GM18861 (cell line): ENCODE data around the gene PRKG1.

ENCODE experiments used
- ATAC-seq: cut with Tn5 transposase; IDR thresholded peaks from one replicate; pipeline ENCODE4 v1.9.1; 2021; ENCODE audit not compliant: unreplicated experiment

The PRKG1 gene

DNA sequence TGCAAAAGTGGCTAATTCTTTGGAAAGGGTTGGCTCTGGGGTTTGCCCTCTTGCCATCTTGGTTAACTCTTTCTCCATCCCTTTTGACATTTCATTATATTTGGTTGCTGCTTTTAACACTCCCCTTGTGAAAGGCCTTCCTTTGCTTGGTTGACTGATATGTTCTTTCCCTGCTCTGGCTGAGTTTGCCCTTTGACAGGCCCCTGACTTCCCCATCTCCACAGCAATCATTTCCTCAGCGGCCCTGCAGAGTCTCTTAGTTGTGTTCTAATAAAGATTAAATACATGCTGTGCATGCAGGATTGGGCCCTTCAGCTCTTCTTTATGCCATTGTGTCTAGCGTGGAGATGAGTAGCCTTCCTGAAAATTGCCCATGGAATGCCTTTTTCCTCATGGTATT lies 709.7 kb downstream of the PRKG1 start:
- no peak for ATAC-seq

DNA sequence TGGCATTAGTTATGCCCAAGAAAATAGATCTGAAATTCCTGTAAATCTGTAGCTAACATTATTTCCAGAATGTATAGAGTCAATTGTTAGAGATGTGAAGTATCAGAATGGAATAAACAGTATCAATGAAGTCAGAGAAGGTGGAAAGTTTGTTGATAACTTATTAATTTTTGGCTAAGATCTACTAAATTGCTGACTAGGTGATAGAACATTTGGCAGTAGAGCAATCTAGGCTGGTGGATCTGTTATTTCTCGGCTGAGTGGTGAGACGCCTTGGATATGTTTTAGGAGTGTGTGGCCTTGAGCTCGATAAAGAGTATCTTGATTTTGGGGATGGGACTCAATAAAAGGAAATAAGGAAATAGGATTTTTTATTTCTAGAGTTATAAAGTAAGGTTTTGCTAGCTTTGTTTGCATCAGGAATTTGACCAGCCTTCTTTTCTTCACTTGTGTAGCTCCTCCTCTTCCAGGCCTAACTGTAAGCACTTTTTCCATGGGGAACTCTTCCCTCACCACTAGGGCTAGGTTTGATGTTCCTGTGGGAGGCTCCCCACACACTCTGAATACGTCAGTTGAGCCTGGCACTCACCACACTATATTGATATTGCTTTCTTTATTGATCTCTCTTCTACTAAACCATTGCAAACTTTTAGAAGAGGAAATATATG lies 711.9 kb downstream of the PRKG1 start:
- no peak for ATAC-seq

DNA sequence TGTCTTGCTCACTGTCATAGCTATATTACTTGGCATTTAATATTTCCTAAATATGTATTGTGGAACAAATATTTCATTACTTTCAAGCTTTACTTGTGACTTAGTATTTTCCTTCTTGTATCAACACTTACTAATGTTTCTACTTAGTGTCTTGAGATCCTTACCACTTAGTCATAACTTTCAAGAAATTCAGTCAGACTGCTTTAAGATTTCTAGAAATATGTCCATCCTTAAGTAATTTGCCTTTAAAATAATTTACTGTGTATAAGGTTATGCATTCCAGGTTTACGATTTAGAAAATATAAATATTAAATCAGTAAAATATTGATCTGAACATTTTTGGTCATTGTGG lies 712.4 kb downstream of the PRKG1 start:
- ATAC-seq, result no peak

DNA sequence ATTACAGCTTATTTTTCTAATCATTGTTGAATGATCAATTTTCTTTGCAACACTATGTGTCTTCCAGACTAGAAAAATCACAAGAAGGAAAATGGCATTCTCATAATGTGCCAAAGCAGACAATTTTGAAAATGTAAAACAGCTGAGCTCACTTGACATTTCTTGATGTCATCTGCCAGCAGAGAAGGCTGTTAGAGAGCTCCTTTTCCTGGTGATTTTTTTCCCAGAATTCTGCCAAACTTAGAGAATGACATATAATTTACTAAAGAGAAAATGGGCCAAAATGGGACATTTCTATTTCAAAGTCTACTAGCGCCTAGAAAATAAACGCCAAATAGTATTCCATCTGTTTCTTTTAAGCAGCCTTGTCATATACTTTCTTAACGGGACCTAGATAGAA lies 714.0 kb downstream of the PRKG1 start:
- no peak for ATAC-seq

DNA sequence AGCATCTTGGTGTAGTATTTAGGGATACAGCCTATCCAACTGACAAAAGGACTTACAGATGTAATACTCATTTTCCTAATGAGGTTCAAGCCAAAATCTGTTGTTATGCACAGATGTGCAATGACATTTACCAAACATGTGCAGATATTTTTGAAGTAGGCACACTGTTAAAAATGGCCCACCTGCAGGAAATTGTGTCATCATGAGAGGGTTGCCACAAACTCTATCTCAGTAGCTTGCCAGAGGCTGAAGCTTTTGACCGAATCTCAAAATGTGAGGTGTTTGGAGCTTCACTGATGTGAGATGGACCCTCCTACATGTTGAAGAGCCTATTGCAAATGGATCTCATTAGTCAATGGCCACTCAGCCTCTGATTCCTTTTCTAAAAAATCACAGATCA lies 714.8 kb downstream of the PRKG1 start:
- ATAC-seq, result no peak

DNA sequence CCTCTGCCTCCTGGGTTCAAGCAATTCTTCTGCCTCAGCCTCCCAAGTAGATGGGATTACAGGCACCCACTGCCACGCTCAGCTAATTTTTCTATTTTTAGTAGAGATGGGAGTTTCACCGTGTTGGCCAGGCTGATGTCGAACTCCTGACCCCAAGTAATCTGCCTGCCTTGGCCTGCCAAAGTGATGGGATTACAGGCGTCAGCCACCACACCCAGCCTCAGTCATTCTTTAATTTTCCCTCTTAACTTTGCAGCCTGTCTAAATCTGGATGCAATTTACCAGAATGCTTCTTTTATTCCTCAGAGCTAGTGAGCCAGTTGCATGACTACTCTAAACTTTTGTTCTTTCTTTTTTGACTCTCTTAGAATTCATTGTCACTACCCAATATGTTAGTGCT lies 715.6 kb downstream of the PRKG1 start:
- no peak for ATAC-seq

DNA sequence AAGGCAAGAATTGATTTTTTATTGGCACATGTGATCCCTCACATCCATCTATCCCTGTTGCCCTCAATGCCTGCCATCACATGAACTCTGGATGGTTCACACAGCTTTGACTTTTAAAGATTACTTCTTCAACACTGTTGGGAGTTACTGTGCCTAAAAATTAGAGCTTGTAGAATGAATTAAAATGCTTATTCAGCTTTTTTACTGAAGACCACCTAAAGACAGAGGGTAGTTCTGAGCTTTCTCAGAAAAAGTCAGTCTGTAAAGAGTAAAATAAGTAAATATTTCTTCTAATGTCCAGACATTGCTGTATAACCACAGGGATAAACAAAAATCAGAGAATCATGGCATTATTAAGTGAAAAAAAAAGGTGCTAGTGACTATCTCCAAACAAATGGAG lies 718.4 kb downstream of the PRKG1 start:
- ATAC-seq, result no peak

DNA sequence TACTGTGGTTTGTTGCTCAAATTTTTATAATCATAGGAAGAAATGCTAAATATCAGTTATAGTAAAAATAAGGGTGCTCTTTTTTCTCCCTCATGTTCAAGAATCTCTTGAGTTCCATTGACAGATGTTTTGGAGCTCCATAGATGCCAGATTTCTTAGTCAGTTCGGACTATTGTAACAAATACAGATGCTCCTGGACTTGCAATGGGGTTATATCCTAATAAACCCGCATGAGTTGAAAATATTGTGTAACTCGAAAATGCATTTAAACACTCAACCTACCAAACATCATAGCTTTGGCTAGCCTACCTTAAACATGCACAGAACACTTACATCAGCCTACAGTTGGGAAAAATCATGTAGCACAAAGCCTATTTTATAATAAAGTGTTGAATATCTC lies 725.8 kb downstream of the PRKG1 start:
- no peak for ATAC-seq

DNA sequence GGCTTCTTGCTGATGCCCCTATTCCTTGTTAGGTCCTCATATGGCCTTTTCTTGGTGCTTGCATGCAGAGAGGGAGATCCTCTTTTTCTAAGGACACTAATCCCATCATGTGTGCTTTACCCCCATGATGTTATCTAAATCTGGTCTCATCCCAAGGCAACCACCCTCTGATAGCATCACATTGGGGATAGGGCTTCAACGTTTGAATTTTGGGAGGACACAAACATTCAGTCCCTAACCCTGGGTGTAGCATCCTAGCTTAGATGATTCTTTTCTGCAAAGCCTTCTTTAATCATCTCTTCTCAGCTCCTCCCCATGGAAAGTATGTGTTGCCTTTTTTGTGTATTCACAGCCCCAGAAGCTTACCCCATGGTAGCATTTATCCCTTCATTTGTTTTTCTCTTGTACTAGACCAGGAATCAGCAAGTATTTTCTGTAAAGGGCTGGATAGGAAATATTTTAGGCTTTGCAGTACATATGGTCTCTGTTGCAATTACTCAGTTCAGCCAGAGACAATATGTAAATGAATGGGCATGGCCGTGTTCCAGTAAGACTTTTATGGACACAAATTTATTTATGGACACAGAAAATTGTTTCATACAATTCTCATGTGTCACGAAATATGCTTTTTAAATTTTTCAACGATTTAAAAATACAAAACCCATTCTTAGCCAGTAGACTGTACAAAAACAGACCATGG lies 726.6 kb downstream of the PRKG1 start:
- no peak for ATAC-seq

DNA sequence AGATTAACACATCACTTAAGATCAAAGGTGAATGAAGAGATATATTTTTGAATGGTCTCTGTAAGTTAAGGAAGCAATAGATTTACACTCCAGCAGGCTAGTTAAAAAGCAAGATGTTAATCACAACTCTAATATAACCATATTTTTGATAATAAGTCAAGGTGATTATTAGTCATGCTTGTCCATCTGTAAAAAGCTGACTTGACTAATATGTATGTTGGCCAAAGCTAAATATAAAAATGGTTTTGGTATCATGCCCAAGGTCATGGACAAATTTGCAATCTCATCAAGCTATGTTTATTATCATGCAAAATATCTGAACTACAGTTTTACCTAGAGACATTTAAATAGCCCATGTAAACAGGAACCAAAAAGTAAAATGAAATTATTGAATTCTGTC lies 727.7 kb downstream of the PRKG1 start:
- ATAC-seq, result no peak

DNA sequence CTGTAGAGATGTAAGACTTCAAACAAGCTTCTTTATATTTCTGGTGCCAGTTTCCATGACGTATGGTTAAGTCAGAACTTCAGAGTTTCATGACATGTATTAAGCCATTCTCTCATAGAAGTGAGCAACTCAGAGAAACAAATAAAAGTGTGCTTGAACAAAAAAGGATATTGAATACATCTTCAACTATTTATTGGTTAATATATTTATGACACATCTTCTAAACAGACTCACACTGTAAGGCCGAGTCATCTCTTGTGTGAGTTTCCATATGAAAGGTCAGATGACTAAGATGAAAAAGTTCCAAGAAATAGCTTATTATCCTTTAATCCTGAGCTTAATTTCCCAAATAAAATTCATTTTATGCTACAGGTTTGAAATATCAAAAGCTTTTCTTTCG lies 730.6 kb downstream of the PRKG1 start:
- ATAC-seq, result no peak

DNA sequence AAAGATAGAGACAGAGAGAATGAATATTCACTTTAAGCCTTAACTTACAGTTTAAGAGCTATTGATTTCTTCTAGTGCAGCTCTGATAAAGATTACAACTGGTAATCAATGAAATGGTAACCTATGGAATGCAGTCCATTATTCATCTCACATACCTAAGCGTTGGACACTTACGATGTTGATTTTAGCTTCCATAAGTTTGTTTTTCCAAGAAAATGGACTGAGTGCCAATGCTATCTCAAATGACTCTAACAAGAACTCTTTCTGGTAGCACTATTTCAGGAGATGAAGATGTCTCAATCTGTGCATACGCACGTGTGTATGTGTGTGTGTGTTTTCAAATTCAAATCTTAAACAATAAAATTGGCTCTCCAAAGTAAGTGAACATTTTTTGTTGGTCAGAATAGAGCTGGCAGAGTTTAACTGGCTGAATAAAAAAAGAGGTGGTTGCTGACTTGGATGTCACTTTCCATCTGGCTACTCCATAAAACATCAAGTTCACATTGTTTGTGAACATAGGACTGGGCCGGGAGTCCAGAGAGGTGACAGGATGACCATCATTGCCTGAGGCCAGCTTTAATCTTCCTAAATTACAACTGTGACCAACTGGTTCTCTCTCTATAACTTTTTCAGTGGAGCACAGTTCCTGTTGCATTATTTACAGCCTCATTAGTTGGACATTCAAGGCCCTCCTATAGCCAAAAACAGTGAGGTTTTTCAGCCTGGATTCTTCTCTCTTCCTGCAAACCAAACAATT lies 732.0 kb downstream of the PRKG1 start:
- no peak for ATAC-seq

DNA sequence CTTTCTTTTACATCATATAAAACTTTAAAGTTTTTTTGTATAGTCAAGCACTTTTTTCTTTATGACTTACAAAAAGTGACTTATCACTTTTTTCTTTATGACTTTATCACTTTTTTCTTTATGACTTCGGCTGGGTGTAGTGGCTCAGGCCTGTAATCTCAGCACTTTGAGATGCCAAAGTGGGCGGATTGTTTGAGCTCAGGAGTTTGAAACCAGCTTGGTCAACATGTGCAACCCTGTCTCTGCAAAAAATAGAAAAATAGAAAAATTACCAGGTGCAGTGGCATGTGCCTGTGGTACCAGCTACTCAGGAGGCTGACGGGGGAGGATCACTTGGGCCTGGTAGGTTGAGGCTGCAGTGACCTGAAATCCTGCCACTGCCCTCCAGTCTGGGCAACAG lies 733.9 kb downstream of the PRKG1 start:
- no peak for ATAC-seq

DNA sequence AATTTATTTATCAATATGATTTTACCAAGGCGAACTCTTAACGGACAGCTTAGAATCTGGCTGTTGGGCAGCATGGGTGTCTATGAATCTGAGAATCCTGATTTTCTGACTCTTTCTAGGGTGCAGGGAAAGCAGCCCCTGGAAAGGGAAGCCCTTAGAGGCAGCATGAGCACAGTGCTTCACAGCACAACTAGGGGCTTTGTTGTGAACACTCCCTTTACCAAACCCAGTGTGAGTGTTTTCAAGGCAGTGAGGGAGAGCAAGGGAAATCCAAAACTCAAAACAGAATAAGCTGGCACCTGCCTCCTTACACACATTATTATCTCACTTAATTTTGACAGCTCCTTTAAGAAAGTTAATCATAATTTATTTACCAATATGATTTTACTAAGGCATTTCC lies 741.4 kb downstream of the PRKG1 start:
- no peak for ATAC-seq

DNA sequence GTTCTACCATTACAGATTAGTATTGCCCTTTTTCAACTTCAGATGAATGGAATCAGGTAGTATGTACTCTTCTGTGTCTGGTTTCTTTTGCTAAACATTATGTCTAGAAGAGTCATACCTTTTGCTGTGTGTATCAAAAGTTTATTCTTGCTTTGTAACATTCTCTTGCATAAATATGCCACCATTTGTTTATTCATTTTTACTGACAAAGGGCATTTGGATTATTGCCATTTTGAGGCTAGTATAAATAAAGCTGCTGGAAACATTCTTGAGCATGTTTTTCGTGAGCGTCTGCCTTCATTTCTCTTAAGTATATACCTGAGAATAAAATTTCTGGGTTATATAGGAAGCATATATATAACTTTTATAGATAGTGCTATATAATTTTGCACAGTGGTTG lies 746.8 kb downstream of the PRKG1 start:
- no peak for ATAC-seq

DNA sequence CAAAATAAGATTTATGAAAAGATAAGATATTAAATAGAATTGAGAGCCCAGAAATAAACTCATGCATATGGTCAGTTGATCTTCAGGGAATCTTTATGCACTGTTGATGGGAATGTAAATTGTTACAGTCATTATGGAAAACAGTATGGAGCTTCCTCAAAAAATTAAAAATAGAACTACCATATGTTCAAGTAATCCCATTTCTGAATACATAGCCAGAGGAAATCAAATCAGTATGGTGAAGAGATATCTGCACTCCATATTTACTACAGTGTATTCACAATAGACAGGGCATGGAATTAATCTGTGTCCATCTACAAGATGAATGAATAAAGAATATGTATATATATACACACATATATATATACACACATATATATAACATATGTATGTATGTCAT lies 747.5 kb downstream of the PRKG1 start:
- ATAC-seq, result no peak

DNA sequence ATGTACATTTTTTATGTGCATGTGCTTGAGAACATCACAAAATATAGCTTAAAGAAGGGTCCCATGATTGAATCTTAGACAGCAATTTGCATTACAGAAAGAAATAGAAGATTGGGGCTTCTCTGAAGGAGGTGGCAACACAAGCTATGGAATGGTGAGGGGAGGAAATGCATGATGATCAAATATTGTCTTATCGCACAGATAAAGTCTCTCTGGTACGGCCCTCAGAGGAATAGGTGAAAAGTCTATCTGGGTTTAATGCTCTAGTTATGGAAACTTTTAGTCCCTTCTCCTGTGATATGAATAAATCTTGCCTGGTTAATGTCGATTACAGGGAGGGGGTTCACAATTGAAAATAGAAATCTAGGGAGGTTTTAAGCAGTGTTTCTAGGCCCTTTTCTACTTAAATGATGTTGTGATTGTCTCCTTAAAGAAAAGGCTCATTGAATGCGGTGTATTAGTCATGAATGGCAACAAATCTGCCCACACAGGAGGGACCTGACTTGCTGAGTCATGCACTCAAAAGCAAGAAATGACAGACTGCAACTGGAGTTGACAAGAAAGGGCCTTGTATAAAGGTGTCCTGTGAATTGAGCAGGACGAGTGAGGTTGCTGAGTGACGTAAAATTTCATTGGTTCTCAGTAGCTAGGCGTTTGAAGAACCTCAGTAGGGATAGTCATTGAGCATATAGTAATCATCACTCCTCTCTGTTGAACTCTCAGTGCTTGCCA lies 758.5 kb downstream of the PRKG1 start:
- no peak for ATAC-seq

DNA sequence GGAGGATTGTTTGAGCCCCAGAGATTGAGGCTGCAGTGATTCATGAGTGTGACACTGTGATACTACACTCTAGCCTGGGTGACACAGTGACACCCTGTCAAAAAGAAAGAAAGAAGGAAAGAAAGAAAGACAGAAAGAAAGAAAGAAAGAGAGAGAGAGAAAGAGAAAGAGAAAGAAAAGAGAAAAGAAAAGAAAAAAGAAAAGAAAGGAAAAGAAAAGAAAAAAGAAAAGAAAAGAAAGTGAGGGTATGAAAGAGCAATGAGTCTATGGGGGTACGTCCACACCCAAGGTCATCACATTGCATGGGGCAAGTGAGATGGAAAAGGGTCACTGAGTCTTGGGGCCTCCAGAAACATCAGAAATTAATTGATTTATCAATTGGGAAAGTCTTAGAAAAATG lies 760.3 kb downstream of the PRKG1 start:
- ATAC-seq, result no peak

DNA sequence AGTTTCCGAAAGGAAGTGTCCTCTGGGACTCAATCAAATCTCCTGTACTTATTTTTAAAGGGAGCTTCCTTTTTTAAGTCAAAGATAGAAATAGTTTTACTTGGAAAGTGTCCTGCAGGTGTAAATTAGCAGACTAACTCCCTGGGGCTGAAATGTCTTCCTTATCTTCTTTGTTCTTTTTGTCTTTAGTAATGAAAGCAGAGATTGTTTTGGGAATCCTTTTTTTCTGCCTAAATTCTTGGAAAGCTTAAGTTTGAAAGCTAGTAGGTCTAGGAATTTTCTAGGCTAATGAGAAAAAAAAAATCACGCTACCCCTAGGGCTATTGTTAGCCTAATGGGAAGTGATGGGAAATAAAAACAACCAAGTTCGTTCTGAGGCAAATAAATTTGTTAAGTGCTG lies 764.2 kb downstream of the PRKG1 start:
- no peak for ATAC-seq

DNA sequence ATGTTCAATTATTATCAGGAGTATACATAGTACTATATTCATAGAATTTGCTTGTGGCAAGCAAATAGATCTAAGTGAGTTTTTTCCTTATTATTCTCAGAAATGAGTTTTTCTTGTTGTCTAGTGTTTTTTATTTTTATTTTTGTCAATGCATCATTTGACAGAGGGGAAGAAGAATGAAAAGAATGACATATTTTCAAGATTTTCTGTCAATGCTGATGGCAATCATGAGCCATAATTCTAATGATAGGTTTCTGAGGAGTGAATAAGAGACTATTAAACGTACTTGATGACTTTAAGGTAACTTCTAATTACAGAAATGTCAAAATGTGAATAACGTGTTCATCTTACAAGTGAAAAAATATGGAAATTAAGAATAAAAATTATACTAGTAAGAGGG lies 769.7 kb downstream of the PRKG1 start:
- no peak for ATAC-seq

DNA sequence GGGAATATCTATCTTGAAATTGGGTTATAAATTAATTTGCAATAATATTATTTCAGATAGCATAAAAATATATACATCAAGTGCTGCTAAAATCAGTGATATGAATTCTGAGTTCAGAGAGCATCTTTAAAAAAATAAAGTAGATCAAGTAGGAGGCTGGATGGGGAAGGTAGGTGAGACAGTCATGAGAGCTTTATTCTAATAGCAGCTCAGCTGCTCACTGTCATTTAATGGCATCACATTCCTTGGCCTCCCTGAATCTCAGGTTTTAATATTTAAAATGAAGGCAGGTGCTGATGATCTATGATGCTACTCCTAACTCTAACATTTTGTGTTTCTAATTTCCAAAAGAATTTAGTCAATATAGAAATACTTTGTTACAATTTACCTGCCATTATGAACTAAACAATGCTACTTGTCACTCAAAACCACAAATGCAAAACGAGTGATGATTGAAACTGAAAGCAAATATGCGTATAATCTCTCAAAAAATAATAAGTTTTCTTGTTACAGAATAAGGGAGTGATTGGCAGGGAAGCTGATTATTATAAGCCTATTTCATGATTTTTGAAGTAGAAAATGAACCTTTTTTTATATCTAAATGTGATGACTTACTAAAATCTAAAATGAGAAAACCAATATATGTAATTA lies 772.7 kb downstream of the PRKG1 start:
- ATAC-seq, result no peak
